Activated gamma-delta T cell treated with Interleukin-2 at 50 U/mL for 16 hours (primary cell): ENCODE measurements around the gene HOXC6.

Source experiments
- DNase-seq: peaks from one replicate; pipeline ENCODE4 v3.0.0-alpha.2; 2020

Gene HOXC6

DNA sequence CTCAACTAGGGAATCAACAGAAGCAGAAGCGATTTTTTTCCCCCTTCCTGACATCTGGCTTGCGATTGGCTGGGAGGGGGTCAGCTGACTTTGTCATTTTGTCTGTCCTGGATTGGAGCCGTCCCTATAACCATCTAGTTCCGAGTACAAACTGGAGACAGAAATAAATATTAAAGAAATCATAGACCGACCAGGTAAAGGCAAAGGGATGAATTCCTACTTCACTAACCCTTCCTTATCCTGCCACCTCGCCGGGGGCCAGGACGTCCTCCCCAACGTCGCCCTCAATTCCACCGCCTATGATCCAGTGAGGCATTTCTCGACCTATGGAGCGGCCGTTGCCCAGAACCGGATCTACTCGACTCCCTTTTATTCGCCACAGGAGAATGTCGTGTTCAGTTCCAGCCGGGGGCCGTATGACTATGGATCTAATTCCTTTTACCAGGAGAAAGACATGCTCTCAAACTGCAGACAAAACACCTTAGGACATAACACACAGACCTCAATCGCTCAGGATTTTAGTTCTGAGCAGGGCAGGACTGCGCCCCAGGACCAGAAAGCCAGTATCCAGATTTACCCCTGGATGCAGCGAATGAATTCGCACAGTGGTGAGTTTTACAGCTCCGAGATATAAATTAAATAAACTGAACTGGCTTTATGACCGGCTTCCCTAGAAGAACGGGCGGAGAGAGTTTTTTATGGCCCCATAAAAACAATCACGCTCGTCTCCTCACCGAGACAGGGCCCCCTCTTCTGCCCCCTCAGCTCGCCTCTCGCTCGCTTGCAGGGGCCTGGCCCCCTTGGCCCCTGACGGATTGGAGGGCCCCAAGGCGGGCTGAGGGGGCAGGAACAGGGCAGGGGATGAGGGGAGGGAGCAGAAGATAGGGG is at the start of gene HOXC6:
Gene HOXC6 (plus strand): TSS at position 127 of the 888 bp plus-strand sequence. CDS start 82 bp downstream, at position 209.
- DNase-seq = no peak

DNA sequence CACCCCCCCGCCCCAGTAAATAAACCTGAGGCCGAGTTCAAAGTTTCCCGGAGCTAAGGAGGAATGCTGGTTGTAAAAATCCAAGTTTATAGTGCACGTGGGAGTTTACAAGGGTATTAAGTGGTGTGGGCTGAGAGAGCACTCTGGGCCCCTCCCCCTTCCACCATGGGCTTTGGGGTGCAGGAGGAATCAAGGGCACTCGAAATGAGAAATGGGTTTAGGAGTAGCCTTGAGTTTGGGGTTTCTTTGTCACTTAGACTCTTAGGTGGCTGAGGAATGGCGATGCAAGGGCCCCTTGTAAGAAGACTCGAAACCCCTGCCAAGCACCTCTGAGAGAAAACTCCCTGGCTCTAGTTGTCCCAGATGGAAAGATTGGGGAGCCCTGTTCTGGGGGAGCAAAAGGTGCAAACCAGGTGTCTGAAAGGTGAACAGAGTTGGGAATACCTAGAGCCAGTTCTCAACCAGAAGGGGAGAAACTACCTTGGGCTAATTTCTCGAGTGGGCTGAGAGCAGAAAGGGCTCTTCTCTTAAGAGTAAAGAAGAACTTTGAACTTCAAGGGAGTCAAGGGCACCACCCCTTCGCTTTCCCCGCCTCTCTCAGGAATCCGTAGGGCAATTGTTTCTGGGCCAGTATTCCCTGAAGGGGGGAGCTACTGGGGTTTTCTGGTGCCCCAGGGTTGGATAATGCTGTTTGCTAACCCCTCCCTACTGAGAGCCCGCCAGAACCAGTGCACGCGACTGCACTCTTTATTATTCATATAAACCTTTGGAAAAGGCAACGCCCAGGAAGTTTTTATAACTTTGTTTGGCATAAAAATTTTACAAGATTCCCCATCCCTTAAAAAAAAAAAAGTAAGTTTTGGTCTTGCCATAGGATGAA is 49.5 kb upstream of the HOXC6 start:
- no peak for DNase-seq

DNA sequence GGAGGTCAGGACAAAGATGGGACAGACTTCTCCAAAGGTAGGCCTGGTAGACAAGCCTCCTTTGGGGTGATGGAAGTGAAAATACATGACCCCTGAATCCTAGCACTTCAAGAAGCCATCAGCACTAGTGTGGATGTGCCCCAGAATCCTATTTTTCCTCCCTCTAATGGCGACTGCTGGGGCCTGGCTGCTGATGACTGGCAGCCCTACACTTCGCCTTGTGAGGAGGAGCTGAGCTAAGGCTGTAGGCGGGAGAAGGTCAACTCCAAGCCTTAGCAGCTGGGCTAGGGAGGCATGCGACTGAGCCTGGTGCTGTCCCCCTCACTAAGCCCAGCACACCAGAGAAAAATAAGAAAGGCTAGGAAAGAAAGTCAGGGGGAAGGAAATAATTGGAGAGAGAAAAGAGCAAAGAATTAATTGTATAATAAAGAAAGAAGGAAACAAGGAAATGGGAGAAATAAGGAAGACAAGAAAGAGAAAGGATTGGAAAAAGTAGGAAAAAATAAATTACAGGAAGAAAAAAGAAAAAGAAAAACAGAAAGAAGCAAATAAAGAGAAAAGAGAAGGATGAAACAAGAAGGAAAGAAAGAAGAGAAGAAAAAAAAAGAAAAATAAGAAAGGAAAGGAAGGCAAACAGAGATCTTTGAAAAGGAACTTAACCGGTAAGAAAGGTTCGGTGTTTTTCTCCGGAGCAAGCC is 48.0 kb upstream of the HOXC6 start:
- DNase-seq = no peak

DNA sequence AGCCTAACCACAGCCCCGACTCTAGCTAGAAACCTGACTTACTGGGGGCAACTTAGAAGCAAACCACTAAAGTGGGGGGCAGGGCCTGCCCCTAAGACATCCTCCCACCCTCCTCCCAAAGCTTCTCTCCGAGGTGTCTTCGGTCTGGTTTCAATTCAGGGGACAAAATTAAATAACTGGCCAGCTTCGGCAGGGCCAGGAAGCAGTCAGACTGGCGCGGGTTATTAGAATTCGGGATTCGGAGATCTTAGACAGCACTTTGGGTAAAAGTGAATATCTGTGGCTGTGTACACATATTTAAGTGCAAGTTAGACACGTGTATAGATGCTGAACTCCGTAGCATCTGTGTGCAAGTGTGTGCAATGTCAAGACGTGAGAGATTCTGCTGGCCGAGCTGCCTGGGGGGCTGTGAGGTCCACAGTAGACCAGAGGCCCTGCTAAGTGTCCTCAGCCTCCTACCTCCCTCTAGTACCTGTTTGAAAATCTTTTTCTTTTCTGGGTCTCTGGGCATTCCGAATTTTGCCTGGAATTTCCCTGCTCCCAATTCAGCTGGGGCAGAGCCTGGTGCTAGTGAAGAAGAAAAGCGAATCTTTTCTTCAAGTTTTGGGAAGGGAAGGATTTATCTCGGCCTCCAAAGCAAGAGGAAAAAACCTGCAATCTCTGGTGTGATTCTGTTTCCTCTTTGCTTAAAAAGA is 47.3 kb upstream of the HOXC6 start:
- no peak for DNase-seq

DNA sequence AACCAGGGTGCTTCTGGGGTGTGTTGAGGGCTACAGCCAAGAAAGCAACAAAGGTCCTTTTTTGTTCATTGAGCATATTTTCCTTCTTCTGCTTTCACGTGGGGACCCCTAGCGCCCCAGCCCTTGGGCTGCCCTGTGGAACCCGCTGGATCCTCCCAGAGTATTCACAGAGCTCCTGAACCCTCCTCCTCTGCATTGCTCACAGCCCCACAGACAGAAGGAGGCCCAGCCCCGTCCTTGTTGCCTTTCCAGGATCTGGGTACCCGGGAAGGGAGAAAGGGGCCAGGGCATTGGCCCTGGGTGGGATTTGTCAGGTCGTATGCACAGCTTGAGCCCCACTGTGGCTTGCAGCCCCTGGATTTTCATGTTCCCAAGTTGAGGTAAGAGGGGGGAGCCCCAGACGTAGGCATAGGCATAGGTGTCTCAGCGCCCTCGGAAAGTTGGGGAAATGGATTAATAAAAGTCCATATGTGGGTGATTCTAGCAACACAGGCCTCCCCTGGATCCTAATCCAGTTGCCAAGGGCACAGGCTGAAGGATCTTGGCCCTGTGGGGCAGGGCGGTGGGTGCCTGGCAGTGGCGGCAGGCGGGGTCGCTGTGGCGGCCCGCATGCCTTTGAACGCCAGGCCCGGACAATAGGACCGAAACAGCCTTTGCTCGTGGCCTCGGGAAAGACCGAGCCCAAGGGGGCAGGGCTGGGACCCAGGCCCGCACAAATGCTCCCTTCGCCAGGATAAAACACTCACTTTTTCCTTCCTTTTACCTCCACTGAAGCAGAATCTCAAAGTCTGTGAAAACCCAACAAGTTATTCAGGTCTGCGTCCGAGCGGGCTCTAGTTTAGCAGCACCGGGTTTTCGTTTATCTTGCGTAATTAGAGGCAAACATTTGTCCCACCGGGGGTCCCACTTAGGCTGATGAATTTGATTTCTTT is 46.3 kb upstream of the HOXC6 start:
- DNase-seq = no peak

DNA sequence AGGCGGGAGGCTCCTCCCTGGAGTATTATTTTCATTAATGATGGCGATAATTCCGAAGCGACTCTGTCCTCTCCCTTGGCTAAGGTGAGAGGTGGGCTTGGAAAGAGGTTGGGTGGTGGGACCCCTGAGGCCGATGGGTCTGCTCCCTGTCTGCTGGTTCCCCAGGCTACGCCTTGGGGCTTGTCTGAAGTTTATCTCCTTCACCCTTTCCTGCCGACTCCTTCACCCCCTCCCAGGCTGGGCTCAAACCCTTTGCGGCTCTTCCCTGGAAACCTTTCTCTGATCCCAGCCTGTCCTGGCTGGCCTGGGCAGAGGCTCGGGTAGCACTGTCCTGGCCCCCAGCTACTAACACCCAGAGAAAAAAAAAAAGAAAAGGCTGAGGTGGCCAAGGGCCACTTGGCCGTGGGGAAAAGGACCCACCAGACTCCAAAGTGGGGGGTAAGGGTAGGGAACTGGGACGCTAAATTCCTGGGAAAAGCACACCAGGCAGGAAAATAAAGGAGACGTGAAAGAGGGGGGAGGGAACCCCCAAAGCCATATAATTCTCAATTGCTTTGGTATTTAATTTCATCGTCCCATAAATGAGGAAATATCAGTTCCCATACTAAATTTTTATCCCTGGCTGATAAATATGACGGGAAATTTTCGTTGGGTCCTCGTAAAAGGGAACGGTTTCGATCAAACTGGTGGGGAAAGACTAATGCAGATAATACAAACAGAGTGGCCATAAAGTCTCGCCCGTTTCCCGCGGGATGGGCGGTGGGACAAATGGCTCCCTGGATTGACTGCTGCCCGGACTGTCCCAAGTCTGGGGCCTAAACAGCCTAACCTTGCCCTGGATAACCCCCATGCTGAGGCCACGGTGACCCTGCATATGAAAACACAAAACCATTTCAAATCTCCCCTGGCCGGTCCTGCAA is 45.3 kb upstream of the HOXC6 start:
- no peak for DNase-seq

DNA sequence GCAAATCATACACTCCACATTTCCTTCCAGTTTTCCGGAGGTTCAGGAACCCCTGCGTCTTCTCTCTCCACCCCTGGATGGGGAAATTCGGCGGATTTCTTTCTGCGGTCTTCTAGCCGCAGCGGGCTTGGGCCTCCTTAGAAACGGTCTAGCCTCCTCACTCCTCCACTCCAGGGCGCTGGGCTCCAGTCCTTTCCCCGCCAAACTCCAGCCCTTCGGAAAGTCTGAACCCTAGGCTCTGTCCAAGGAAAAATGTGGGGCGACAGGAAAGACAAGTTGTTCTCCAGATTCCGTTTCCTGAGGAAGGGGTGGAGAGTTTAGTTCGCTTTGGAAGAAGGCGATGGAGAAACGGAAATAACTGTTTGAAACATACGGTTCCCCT is 44.7 kb upstream of the HOXC6 start:
- DNase-seq = no peak

DNA sequence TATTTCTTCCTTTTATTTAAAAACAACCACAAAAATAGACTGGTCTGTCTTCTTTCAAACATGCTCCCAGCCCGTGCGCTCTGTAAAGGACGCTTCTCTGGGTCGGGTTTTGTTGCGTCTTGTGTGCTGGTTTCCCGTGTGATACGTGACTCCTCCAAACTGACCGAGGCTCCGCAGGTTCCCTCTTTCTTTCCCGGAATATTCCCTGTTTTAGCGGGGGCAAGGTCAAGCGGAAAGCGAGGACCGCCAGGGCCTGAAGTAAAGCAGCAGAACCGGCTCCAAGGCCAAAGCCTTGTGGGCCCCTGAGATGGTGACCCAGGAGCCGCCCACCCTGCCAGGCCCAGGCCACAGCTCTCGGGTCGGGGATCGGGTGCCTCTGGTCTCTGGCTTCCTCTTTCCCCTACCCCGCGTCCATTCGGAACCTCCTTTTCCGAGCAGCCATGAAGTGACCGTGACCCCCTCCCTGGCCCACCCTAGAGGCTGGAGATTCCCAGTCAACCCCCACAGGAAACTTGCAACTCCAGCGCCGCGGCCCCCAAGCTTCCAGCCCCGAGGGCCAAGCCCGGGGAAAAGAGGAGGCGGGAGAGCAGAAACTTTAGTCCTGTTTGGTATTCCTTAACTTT is 44.2 kb upstream of the HOXC6 start:
- no peak for DNase-seq

DNA sequence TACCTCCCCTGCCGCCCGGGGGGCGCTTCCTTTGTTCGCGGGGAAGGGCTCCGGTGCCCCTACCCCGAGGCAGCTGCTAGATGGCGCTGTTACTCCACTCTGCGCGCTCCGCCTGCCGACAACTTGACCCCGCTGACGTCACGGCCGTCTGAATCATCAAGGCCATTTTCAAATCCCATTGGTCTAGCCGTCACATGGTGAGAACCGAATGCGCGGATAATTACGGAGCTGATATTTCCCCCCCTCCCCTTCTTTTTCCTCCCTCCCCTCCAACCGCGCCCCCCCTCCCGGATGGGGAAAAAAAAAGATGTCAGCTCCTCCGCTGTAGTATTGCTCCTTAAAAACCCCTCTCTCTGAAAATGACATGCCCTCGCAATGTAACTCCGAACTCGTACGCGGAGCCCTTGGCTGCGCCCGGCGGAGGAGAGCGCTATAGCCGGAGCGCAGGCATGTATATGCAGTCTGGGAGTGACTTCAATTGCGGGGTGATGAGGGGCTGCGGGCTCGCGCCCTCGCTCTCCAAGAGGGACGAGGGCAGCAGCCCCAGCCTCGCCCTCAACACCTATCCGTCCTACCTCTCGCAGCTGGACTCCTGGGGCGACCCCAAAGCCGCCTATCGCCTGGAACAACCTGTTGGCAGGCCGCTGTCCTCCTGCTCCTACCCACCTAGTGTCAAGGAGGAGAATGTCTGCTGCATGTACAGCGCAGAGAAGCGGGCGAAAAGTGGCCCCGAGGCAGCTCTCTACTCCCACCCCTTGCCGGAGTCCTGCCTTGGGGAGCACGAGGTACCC is 43.1 kb upstream of the HOXC6 start, which contains the start of gene HOXC10:
Gene HOXC10 (plus strand): TSS at position 246 of the 791 bp plus-strand sequence. CDS start 114 bp downstream, at position 360.
- peak; percentile 45 for DNase-seq

DNA sequence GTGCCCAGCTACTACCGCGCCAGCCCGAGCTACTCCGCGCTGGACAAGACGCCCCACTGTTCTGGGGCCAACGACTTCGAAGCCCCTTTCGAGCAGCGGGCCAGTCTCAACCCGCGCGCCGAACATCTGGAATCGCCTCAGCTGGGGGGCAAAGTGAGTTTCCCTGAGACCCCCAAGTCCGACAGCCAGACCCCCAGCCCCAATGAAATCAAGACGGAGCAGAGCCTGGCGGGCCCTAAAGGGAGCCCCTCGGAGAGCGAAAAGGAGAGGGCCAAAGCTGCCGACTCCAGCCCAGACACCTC is 42.6 kb upstream of the HOXC6 start:
- DNase-seq = no peak

DNA sequence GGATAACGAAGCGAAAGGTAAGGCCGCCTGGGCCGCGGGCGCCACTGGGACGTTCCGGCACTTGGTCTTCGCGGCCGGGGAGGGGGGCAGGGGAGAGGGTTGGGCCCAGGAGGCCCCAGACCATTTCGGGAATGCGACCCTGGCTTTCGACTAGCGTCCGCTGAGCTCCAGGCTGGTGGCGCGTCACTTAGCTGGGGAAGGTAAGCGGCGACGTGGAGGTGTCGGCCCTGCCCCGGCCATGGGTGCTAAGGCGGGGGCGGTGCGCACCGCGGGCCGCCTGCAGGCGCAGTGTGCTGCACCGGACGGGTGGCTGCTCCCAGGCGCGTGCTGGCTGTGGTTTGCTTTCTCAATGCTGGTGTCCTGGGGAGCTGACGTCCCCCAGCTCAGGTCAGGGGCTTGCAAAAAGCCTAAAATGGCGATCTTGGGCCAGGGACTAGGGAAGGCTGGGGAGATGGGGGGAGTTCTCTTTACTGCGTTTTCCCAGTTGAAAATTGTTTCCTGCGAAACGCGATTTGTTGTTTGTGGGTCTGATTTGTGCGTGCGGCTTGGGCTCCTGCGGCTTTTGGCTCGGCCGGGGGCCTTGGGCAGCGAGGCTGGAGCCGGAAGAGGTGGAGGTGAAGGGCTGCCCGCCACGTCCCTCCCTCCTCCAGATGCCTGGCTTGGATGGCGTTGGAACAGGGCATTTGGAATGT is 42.1 kb upstream of the HOXC6 start:
- DNase-seq = no peak

DNA sequence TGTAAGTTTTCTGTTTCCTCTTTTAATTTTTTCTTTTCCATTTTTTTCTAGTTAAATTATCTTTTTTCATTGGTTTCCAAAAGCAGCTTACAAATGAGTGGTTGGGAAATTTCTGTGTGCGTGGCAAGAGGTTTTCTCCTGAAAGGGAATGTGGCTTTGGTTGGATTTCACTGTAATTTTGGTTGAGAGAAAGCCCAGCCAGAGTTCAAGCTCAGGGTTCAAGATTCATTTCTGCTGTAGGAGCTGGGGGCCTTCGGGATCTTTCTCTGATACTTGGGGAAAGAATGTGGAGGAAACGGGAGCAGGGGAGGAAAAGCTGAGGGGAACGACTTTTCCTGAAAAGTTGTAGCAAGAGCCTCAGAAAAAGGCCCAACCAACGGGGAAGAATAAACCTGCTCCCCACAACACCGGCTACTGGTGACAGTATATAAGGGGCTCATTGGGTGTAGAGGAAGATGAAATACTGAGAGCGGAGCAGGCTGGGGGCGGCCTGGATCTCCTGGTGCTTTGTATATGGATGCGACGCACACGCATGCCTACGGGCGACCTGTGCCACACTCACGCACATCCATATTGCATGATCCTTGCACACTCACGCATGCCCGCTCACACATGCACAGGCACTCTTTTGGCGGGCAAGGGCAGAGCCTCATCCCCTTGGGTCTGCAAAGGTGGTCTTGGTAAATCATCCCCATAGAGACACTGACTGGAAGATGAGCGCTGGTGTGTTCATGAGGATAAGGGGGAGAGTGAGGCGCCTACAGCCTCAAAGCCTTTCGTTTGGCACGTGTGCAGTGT is 41.4 kb upstream of the HOXC6 start:
- DNase-seq = no peak

DNA sequence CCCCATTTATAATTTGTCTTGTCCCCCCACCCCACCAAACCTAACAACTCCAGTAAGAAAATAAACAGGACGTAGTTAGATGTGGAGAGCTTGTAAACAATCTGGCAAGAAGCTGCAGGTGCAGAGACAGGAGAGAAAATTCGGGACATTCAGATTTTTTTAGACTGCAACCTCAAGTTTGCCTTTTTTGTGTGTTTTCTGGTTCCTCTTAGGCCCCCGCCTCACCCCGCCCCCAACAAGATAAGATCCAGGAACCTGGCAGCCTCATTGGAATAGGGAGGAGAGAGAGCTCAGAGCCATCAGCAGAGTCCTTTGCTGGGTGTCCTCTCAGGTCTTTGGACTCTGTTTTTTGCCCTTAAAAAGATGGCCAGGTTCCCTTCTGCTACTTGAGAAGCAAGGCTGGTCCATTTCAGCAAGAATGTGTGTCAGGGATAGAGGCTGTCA is 40.4 kb upstream of the HOXC6 start:
- no peak for DNase-seq

DNA sequence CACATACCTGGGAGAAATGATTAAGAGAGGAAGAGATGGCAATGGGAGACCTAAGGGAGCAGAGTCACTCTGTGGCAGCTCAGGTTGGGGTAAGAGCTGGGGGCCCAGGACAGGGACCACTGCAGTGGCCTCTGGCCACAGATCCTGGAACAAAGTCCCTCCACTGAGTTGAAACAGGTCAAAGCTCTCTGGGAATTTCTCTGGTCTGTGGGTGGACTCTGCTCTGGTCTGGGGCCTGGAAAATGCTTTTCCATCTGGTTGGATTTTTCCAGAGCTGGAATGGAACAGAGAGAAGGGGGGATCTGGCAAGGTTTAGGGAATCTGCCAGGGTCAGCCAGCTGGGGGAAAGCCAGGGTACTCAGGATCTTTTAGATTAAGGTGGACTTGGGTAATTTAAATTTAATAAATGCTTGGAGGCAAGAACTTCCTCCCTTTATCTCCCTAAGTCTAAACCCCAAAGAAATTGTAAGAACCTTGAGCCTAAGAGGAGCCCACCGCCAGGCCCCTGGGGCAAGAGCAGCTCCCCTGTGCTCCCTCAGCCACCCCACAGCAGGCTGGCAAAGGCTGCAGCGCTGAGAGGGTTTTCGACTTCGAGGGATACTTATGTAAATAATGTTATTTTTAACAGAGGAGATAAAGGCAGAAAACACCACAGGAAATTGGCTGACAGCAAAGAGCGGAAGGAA is 39.6 kb upstream of the HOXC6 start:
- DNase-seq = no peak

DNA sequence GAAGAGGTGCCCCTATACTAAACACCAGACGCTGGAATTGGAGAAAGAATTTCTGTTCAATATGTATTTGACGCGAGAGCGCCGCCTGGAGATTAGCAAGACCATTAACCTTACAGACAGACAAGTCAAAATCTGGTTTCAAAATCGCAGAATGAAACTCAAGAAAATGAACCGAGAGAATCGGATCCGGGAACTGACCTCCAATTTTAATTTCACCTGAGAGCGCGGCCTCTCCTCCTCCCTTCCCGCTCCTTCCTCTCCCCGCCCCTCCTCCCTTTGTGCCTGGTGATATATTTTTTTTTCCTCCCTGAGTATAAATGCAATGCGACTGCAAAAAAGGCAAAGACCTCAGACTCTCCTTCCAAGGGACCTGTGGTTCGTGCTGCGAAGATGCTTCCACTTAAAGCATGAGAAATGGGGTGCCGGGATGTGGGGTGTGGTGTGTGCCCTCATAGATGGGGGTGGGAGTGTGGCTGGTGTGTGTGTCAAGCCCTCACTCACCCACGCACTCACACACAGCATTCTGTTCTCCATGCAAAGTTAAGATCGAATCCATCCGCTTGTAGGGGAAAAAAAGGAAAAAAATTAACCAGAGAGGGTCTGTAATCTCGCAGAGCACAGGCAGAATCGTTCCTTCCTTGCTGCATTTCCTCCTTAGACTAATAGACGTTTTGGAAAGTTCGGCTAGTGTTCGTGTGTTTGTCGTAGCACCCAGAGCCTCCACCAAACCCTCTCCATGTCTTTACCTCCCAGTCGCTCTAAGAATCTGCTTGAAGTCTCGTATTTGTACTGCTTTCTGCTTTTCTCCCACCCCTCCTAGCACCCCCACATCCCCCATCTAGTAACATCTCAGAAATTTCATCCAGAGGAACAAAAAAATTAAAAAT is 38.8 kb upstream of the HOXC6 start:
- no peak for DNase-seq
